Astrocyte of the hippocampus (primary cell): Measurements from ENCODE around the gene ATP11A.
"Not testable (repeated sequence)": the region's sequence is repeated elsewhere in the genome, so short reads cannot be mapped to it uniquely, and the experiment has no call there.

Experiments
- DNase-seq: peaks from one replicate; pipeline ENCODE4 v3.0.0; 2011; ENCODE audit warnings: low read depth, low spot score

The ATP11A gene

GRCh38 chr13:112877539-112877938 is 187.7 kb downstream of the ATP11A start:
- DNase-seq = no peak

DNA sequence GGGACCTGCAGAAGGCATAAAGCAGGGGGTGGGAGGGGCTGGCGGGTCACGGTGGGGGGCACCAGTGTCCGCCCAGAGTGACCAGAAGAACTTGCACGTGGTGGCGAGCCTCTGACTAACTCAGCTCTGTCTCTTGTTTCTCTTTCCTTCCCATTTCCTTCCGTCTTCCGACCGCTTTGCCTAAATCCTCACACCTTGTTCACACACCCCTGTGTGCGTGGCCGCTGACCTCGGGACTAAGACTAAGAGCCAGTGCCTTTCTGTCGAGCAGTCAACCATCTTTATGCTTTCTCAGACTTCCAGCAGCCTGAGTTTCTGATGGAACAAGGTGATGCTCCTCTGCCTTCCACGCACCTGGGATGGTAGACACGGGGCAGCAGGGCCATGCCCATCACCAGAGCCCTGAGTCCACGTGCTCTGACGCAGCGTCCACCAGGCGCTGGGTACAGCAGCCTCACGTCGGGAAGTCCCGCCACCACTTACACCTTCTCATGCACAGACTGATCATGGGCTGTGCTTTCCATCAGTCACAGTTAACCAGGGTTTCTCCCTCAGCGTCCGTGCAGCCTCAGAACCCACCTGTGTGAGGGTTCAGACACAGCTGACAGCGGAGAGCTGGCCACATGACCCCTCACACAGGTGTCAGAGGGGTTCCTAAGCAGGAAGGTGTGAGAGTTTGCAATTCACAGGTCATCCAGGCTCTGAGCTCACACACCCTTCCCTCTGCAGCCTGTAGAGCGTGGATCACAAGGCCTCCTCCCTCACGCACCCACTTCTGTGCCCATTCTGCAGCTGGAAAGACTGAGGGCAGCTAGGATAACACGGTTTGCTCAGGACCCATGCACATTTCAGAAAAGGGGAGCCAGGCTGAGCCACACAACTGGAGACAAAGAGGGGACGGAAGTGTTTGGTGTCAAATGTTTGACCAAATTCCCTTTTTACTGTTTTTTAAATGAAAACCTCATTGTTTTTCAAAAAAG is 188.4 kb downstream of the ATP11A start:
- DNase-seq = no peak

- no peak for DNase-seq
These were observed 189.5 kb downstream of the ATP11A start for GRCh38 chr13:112879283-112879833.

GRCh38 chr13:112880221-112880641 is 190.4 kb downstream of the ATP11A start:
- DNase-seq = no peak

DNA sequence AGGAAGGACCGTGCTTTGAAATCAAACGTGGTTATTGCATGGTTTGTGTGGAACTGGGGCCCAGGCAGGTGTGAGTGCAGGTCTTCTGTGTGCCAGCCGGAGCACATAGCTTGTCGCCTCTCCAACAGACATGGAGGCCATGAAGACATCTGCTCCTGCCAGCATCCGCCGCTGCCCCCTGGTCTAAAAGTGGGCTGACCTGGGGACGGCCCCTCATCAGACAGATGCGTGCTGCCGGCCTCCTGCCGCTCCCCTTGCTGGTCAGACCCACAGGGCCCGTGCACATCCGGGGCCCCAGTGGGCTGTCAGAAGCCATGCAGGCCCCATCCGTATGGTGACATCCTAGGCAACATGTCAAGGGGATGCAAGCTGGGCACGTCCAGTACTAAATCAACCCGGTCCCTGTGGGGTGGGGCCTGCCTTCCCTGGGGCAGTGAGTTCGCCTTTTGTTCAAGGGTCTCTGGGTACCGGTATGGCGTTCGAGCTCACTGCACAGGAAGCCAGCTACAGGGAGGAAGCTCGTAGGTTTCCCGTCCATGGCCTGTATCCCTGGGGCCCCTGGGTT is 191.2 kb downstream of the ATP11A start:
- no peak for DNase-seq

- no peak for DNase-seq
These were observed 192.1 kb downstream of the ATP11A start for GRCh38 chr13:112881656-112882554.

DNA sequence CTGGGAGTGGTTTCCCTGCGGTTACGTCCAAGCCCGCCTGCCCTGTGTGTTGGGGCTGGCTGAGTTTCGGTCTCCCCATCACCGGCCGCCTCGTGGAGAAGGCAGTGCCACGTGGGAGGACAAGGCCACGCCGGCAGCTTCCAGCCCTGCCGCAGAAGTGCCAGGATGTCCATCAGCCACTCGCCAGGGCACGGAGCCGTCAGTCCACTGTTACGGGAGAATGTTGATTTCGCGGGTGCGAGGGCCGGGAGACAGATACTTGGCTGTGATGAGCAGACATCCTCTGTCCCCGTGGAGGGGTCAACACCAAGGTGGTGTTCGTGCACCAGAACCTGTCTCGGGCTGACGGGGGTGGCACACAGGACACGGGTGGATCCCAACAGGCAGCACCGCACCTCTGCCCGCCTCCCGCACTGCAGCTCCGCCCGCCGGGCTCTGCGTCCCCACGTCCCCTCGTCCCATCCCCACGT is 192.8 kb downstream of the ATP11A start:
- no peak for DNase-seq

DNA sequence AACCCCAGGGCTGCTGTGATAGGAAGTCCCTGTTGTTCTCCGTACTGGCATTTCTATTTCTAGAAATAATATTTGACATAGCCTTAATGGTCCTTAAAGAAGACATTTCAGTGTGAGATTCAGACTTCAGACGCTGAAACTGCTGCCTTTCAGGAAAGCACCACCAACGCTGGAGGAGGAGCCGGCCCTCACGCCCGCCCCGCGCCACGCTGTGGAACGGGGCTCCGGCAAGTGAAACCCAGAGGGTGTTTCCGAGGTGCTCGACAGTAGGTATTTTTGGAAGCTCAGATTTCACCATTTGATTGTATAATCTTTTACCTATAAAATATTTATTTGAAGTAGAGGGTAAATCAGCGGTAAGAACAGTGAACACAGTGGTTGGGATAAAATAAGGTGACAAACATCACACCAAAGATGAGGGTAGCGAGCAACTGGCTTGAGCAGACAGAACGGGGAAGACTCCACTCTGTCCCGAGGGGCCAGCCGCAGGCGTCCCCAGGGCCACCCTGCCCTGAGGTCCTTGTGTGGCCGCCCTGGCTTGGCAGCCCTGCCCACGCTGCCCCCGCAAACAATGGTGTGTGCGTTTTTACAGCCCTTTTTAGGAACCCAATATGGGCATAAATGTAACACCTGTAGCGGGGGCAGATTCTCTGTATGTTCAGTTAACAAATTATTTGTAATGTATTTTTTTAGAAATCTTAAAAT is 193.6 kb downstream of the ATP11A start:
- DNase-seq = no peak

DNA sequence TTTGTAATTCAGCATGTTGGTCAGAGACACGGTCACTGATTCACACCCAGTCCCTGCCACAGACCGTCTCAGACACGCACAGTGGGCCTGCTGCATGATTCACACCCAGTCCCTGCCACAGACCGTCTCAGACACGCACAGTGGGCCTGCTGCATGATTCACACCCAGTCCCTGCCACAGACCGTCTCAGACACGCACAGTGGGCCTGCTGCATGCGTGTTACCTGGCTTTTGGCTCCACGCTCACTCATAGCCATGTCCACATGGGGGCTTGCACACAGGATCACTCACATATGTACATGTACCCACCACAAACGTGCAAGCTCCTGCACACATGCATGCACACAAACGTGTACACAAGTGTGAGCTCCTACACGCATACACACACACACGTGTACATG is 194.9 kb downstream of the ATP11A start:
- not testable (repeated sequence) for DNase-seq

GRCh38 chr13:112885242-112885781 is 195.5 kb downstream of the ATP11A start:
- DNase-seq = no peak

DNA sequence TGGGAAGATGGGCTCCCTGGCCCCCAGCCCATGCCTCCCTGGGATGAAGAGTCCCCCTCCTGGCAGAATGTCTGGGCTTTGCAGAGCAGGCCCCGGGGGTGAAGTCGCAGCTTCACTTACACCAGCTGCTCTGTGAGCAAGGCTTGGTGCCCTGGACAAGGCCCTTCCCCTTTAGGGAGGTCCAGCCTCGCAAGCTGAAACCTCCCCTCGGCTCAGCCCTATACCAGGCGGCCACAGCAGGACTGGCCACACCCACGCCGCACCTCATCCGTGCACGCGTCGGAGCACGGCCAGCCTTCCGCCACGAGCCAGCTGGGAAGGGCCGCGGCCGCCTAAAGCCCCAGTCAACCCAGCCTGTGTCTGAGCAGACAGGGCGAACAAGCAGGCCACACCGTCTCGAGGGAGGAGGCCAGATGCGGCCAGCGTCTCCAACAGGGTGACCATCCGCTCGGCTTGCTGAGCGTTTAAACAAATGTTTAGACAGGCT is 196.0 kb downstream of the ATP11A start:
- peak; percentile 93 for DNase-seq

DNA sequence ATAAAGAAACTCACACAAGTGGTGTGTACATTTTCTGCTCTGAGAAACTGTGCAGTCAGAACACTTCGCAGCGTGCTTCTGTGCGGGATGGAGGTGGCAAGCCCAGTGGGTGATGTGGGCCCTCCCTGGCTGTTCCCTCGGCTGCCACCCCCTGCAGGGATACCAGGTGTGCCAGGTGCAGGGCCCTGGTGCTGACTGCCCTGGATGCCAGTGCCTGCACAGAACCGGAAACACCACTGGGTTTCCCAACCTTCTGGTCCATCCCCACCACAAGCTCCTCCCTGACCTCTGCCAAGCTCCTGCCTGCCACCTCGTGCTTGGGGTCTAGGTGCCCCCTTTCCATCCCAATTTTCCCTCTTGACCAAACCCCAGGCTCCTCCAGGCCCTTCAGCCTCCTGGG is 197.3 kb downstream of the ATP11A start:
- no peak for DNase-seq

- no peak for DNase-seq
These were observed 197.7 kb downstream of the ATP11A start for GRCh38 chr13:112887557-112887991.

DNA sequence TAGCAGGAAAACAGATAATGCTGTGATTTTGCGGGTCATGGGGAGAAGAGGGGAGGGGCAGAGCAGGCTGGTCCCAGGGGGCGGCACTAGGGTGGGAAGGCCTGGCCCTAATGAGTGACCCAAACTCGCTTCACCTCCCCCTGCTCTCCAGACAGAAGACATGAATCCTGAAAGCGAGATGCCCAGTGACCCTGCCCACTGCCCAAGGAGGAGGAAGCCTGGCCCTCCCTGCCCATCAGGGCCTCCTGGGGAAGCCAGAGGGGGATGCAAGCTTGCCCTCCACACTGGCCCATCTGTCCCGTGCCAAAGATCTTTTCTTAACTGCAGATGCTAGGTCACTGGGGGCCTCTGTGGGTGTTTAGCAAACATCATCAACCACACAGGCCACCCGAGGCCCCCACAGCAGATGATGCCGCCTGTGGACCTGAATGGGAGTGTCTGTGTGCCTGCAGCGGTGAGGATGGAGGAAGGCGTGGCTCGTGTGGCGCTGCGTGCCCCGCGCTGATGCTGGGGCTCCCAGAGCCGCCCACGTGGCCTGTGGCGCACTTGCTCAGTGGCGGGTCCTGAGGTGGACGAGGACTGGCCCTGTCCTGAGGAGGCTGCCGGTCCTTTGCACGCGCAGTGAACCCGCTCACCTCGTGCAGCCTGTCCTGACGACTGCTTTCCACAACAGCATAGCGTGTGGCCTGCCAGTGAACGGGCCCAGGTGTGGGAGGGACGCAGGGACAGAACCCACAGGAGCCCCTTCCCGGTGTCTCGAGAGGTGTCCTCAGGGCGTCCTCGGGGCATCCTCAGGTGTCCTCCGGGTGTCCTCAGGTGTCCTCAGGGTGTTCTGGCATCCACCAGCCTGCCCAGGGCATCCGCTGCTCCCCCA is 198.6 kb downstream of the ATP11A start:
- DNase-seq = no peak

GRCh38 chr13:112889351-112890290 is 199.8 kb downstream of the ATP11A start:
- DNase-seq = no peak

- no peak for DNase-seq
These were observed 200.7 kb downstream of the ATP11A start for GRCh38 chr13:112890316-112891145.
